Ovary (tissue), 9 donors: ENCODE results near the gene TIMM22. TPM values are rescaled to one million over a fixed set of nuclear protein-coding genes. Genes with fewer than 3 reads are reported as not detected.
A peak's percentile ranks its signal among the peaks of the same experiment; 100 is the strongest.

Experiments
- DNase-seq, 5 donors: peaks; one replicate each; pipeline ENCODE4 v3.0.0-alpha.2; 2019 to 2020
- H3K27ac ChIP-seq, 2 donors: fragments of 200-600 bp; one replicate each; pipeline versions ENCODE4 v1.5.1 to v1.8.0; 2019 to 2022
- H3K27me3 ChIP-seq: fragments of 200-600 bp; one replicate; pipeline ENCODE4 v1.8.0; 2022
- H3K36me3 ChIP-seq: fragments of 200-600 bp; sonication (generic); one replicate; pipeline ENCODE4 v1.5.1; 2019
- H3K4me1 ChIP-seq: one replicate; pipeline ENCODE4 v1.8.1; 2013; ENCODE audit warnings: mild to moderate bottlenecking, moderate library complexity; ENCODE audit not compliant: insufficient read depth
- H3K4me3 ChIP-seq: fragments of 200-600 bp; sonication (generic); one replicate; pipeline ENCODE4 v1.5.1; 2017
- H3K9me3 ChIP-seq, 2 donors: fragments of 200-600 bp in 1 of 2; sonication (generic) in 1 of 2; one replicate each; pipeline versions ENCODE4 v1.5.1 to v1.8.1; 2013 to 2019; ENCODE audit warnings: mild to moderate bottlenecking in 1 of 2, moderate library complexity in 1 of 2
- EP300 ChIP-seq: sonication (generic); formaldehyde crosslinking; IDR thresholded peaks from one replicate; pipeline ENCODE4 v1.6.1; 2017; ENCODE audit warnings: antibody characterized with exemption
- POLR2A ChIP-seq: fragments of 450-650 bp; IDR thresholded peaks from one replicate; pipeline ENCODE4 v1.6.1; 2017; ENCODE audit warnings: antibody characterized with exemption, mild to moderate bottlenecking, moderate library complexity
- WGBS, 3 donors: extraction: QIAGEN DNeasy Blood & Tissue Kit in 1 of 3; methylation state at CpG; one replicate each; pipeline versions ENCODE4 v1.1.5 to v1.1.7; 2013 to 2017; 5-methylcytosine and 5-hydroxymethylcytosine counted together
- intact Hi-C, 4 donors: fragments of 100-400 bp; cut with DNase I; formaldehyde crosslinking; loops; one replicate each; pipeline versions ENCODE4 v1.11.0 to v1.15.1; 2022 to 2023
- polyA plus RNA-seq, 2 donors: library from polyadenylated mRNA; stranded (reverse); fragments of 200-250 nt in 1 of 2; fragments of 350-450 nt in 1 of 2; fragmentation: Illumina TruSeq in 1 of 2; extraction: RNeasy Lipid Tissue Mini Kit (QIAGEN cat#74804) in 1 of 2; gene quantifications; one replicate each; pipeline ENCODE4 v1.2.3, GENCODE V29; 2013 to 2014
- total RNA-seq, 7 donors: library from RNA; depleted of rRNA in 2 of 7; stranded (reverse); fragments of >200 nt in 2 of 7; fragmentation: NEBNext Ultra II Directional in 3 of 7; extraction: Animal tissue kit (Norgen Biotek cat#: 25700) in 3 of 7; gene quantifications; one replicate each; pipeline versions ENCODE4 v1.1.0 to v1.2.4, GENCODE V29; 2016 to 2023
- TF ChIP-seq, protein P1 (sequence below), 3 donors: fragments of 450-650 bp in 2 of 3; fragments of 200-600 bp in 1 of 3; IDR thresholded peaks; one replicate each; pipeline versions ENCODE4 v1.5.1 to v1.8.0; 2016 to 2022; ENCODE audit warnings: antibody characterized with exemption in 3 of 3, mild to moderate bottlenecking in 1 of 3
- donor health status: DM: no; HTN: no; CAD: no; lungs with moderate emphysema.
- donor health status: DM: no; HTN: no; CAD: no.
- donor health status: Bipolar disorder and iron deficiency.
- donor health status: DM: yes; HTN: yes; CAD: no.
- donor health status: DM: no; HTN: no; CAD: no.
- donor health status: DM: yes; HTN: yes; CAD: no.

TIMM22 gene
- total and polyA plus RNA-seq, 9 donors = 7.9 to 15.1 (median 11.3) TPM

DNA sequence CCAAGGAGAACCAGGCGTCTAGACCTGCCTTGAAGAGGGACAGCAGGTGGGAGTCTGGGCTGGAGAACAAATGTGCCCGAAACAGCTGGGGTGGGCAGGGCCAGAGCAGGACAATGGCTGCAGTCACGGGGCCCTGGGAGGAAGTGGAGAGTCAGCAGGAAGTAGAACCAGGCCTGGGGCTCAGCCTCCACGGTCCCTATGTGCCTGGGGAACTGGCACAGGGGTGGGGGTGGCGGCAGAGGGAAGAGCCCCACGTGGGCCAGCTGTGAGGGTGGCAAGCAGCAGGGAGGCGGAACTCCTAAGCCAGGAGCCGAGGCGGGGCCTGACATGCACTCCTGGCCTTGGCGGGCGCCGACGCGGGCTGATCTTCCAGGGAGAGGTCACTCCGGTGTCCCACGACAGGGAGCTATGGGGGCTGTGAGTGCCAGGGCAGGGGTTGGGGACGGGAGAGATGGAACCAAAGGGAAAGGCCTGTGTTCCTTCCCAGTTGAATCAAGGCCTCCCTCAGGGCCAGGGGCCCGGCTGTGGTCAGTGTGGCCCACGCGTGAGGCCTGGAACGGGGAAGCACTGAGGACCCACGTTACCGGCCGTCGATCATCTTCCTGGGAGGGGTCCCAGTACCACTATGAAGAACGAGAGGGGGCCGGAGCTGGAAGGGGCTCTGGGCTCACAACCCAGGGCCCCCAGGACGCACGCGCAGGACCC is 42.7 kb downstream of the TIMM22 start:
- no peak for TF ChIP-seq POLR2A
- no peak for TF ChIP-seq EP300
- TF ChIP-seq, protein P1, sequence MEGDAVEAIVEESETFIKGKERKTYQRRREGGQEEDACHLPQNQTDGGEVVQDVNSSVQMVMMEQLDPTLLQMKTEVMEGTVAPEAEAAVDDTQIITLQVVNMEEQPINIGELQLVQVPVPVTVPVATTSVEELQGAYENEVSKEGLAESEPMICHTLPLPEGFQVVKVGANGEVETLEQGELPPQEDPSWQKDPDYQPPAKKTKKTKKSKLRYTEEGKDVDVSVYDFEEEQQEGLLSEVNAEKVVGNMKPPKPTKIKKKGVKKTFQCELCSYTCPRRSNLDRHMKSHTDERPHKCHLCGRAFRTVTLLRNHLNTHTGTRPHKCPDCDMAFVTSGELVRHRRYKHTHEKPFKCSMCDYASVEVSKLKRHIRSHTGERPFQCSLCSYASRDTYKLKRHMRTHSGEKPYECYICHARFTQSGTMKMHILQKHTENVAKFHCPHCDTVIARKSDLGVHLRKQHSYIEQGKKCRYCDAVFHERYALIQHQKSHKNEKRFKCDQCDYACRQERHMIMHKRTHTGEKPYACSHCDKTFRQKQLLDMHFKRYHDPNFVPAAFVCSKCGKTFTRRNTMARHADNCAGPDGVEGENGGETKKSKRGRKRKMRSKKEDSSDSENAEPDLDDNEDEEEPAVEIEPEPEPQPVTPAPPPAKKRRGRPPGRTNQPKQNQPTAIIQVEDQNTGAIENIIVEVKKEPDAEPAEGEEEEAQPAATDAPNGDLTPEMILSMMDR (IDR thresholded peaks at IDR 0.05) = no peak
- Histone ChIP-seq H3K36me3 (no peaks in the 10 kb centered on the region), H3K4me1 (peaks cover 2% of the 10 kb centered on the region), H3K27ac (no peak overlapping the region), H3K27me3 (no peaks in the 10 kb centered on the region), H3K4me3 (no peak overlapping the region), H3K9me3 (no peaks in the 10 kb centered on the region)
- intact Hi-C loops = no loop called here
- DNase-seq = peak in 1 of 5 donors; percentile 37
- WGBS, 3 donors = 73 to 87% (median 84%) methylated on average over 30 of the region's 30 CpGs

DNA sequence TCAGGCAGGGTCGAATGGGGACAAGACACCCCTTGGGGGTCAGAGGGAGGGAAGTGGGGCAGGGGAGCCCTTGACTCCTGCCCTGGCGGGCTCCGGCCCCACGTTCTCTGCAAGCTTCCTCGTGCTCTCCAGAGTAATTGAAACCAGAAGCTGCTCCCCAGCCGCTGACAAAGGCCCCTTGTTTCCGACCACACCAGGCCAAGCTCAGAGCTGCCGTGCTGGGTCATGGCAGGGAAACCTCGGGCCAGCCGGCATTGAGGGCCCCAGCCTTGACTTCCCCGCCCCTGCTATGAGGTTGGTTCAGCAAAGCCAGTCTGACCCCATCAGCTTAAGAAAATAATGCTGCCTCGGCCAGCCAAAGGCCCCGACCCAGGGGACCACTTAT is 43.3 kb downstream of the TIMM22 start:
- Histone ChIP-seq H3K36me3 (no peaks in the 10 kb centered on the region), H3K27ac (no peak overlapping the region), H3K4me3 (no peak overlapping the region), H3K9me3 (no peaks in the 10 kb centered on the region), H3K27me3 (no peaks in the 10 kb centered on the region), H3K4me1 (peaks cover 2% of the 10 kb centered on the region)
- TF ChIP-seq EP300 = no peak
- TF ChIP-seq, protein P1 (IDR thresholded peaks at IDR 0.05) = no peak
- TF ChIP-seq POLR2A = no peak
- 77 to 92% (median 88%) methylated on average over 13 of the region's 13 CpGs for WGBS, 3 donors
- intact Hi-C loops = no loop called here
- DNase-seq = no peak

DNA sequence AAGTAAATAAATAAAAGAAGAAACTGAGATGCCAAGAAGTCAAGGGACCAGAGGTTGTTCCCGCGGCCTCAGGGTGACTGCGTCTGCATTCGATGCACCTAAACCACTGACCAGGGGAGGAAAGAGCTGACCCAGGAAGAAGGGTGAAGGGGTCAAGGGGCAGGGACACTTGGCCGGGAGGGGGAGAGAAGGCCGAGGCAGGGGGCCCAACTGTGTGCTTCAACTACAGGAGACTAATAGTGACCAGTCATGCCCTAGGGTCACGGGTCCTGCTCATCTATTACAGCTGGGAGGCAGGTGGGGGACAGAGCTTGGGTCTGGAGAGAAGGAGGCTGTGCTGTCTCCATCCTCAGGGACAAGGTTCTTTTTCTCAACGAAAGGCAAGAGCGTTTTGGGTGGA is 44.8 kb downstream of the TIMM22 start:
- TF ChIP-seq, protein P1 (IDR thresholded peaks at IDR 0.05) = no peak
- Histone ChIP-seq H3K27ac (no peak overlapping the region), H3K4me1 (peaks cover 2% of the 10 kb centered on the region), H3K9me3 (no peaks in the 10 kb centered on the region), H3K36me3 (no peaks in the 10 kb centered on the region), H3K4me3 (no peak overlapping the region), H3K27me3 (no peaks in the 10 kb centered on the region)
- intact Hi-C loops = no loop called here
- no peak for DNase-seq
- WGBS, 3 donors = 88 to 94% (median 90%) methylated on average over 9 of the region's 9 CpGs

DNA sequence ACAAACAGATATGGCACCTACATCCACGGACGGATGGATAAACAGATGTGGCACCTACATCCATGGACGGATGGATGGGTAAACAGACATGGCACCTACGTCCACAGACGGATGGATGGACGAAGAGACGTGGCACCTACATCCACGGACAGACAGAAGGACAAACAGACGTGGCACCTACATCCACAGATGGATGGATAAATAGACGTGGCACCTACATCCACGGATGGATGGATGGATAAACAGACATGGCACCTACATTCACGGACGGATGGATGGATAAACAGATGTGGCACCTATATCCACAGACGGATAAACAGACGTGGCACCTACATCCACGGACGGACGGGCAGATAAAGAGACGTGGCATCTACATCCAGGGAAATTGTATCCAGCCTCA is 45.6 kb downstream of the TIMM22 start:
- Histone ChIP-seq H3K4me1 (peaks cover 6% of the 10 kb centered on the region), H3K4me3 (no peak overlapping the region), H3K27me3 (no peaks in the 10 kb centered on the region), H3K27ac (no peak overlapping the region), H3K36me3 (no peaks in the 10 kb centered on the region), H3K9me3 (no peaks in the 10 kb centered on the region)
- TF ChIP-seq POLR2A (no peak), EP300 (no peak)
- TF ChIP-seq, protein P1 (IDR thresholded peaks at IDR 0.05) = no peak
- DNase-seq = no peak
- intact Hi-C loops = no loop called here
- WGBS, 3 donors = 91 to 96% (median 93%) methylated on average over 19 of the region's 19 CpGs
